ENCODE results near the gene TRIM28. TPM values are rescaled to one million over a fixed set of nuclear protein-coding genes. Genes with fewer than 3 reads are reported as not detected.
A peak's percentile ranks its signal among the peaks of the same experiment; 100 is the strongest.

The TRIM28 gene
- total RNA-seq, 4 donors from 2014 or later = 180 to 694 (median 297) TPM

DNA sequence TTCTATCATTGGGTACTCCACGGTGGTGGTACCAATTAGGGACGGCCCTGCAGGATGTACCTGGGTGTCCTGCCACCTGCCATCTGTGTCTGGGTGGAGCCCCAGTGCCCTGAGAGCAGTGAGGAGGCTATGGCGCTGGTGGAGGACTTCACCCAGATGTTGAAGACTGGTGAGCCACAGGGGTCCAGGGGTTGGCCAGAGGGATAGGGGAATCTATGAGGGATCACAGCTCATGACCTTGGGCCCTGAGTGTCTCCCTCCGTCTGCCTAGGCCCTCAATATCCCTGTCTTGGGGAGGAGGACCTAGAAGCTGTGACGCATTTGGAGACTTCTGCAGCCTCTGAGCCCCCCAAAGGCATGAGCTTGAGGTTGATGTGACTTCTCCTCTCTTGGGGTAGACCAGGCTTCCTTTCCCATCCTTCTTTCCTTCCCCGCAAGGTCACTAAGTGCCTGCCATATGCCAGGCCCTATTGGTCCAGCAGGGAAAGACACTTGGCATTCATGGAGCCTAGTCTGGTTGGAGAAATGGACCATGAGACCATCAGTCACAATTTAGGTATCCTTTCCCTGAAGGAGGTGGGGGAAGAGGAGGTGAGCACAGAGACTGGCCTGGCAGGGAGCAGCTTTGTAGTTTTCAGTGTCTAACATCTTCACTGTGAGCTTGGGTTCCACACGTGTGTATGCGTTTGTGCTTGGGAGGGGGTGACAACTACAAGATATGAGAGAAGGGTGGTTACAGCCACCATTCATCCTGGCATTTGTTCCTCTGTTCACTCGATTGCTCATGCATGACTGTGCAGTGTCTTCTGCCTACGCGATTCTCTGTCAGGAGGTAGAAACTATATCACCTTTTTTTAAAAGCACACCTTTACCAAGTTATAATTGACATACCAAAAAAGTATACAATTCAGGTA is 34.4 kb downstream of the TRIM28 start:
- Histone ChIP-seq H3K4me3 (no peak overlapping the region), H3K4me1 (peaks cover 3 to 44% (median 16%) of the 10 kb centered on the region in 4 donors), H3K27me3 (no peaks in the 10 kb centered on the region), H3K9me3 (no peaks in the 10 kb centered on the region), H3K36me3 (peaks cover 0 to 5% (median 2%) of the 10 kb centered on the region in 4 donors), H3K27ac (no peak overlapping the region)
- intact Hi-C loops (cut with DNase I; ENCODE audit: low total_unique reads) (no loop called here), in situ Hi-C loops (cut with MboI; ENCODE audit: low pct_ligation_motif_present in 1 of 4, low pct_unique_long_range_greater_than_20kb in 1 of 4, low sequenced_read_pairs in 3 of 4) (no loop called here)
- TF ChIP-seq POLR2A (IDR thresholded peaks at IDR 0.05) (no peak), EP300 (IDR thresholded peaks at IDR 0.05; ENCODE audit: low read depth) (no peak), POLR2AphosphoS5 (IDR thresholded peaks at IDR 0.05) (no peak)
- TF ChIP-seq, protein P1, sequence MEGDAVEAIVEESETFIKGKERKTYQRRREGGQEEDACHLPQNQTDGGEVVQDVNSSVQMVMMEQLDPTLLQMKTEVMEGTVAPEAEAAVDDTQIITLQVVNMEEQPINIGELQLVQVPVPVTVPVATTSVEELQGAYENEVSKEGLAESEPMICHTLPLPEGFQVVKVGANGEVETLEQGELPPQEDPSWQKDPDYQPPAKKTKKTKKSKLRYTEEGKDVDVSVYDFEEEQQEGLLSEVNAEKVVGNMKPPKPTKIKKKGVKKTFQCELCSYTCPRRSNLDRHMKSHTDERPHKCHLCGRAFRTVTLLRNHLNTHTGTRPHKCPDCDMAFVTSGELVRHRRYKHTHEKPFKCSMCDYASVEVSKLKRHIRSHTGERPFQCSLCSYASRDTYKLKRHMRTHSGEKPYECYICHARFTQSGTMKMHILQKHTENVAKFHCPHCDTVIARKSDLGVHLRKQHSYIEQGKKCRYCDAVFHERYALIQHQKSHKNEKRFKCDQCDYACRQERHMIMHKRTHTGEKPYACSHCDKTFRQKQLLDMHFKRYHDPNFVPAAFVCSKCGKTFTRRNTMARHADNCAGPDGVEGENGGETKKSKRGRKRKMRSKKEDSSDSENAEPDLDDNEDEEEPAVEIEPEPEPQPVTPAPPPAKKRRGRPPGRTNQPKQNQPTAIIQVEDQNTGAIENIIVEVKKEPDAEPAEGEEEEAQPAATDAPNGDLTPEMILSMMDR (IDR thresholded peaks at IDR 0.05) = no peak
- 89 to 97% methylated on average over 5 to 11 of the region's 11 CpGs for WGBS, 2 donors (ENCODE audit: low coverage in 1 of 2)
- DNase-seq = no peak

DNA sequence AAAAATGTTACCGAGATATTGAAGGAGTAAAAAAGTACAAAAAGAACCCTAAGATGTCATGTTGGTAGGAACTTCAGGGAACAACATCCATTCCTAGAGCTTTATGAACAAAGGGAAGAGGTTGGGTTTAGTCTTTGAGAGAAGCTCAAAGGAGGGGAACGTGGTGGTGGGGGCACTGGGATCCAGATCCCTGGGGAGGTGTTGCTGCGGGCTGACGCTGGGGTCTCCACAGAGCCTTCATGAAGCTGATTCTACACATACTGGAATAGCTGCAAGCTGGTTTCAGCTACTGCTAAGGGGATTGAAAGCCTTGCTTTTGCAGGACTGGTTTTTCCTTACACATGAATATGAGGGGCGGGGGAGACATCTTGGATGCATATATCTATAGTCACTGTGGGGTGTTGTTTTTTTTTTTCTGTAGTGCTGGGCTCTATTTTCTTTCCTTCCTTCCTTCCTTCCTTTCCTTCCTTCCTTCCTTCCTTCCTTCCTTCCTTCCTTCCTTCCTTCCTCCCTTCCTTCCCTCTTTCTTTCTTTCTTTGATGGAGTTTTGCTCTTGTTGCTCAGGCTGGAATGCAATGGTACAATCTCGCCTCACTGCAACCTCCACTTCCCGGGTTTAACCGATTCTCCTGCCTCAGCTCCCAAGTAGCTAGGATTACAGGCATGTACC is 35.7 kb downstream of the TRIM28 start:
- WGBS, 2 donors (ENCODE audit: low coverage in 1 of 2) = 89 to 92% methylated on average over 5 to 8 of the region's 8 CpGs
- Histone ChIP-seq H3K4me3 (no peak overlapping the region), H3K9me3 (no peaks in the 10 kb centered on the region), H3K27ac (peak overlapping the region in 1 of 4 donors; percentile 67), H3K36me3 (peaks cover 0 to 5% (median 2%) of the 10 kb centered on the region in 4 donors), H3K27me3 (no peaks in the 10 kb centered on the region), H3K4me1 (peaks cover 3 to 33% (median 7%) of the 10 kb centered on the region in 4 donors)
- intact Hi-C loops (cut with DNase I; ENCODE audit: low total_unique reads) = no loop called here
- in situ Hi-C loops (cut with MboI; ENCODE audit: low pct_ligation_motif_present in 1 of 4, low pct_unique_long_range_greater_than_20kb in 1 of 4, low sequenced_read_pairs in 3 of 4) = no loop called here
- no peak for DNase-seq
- TF ChIP-seq EP300 (IDR thresholded peaks at IDR 0.05; ENCODE audit: low read depth) (no peak), POLR2AphosphoS5 (IDR thresholded peaks at IDR 0.05) (no peak), POLR2A (IDR thresholded peaks at IDR 0.05) (no peak)
- TF ChIP-seq, protein P1 (IDR thresholded peaks at IDR 0.05) = no peak

DNA sequence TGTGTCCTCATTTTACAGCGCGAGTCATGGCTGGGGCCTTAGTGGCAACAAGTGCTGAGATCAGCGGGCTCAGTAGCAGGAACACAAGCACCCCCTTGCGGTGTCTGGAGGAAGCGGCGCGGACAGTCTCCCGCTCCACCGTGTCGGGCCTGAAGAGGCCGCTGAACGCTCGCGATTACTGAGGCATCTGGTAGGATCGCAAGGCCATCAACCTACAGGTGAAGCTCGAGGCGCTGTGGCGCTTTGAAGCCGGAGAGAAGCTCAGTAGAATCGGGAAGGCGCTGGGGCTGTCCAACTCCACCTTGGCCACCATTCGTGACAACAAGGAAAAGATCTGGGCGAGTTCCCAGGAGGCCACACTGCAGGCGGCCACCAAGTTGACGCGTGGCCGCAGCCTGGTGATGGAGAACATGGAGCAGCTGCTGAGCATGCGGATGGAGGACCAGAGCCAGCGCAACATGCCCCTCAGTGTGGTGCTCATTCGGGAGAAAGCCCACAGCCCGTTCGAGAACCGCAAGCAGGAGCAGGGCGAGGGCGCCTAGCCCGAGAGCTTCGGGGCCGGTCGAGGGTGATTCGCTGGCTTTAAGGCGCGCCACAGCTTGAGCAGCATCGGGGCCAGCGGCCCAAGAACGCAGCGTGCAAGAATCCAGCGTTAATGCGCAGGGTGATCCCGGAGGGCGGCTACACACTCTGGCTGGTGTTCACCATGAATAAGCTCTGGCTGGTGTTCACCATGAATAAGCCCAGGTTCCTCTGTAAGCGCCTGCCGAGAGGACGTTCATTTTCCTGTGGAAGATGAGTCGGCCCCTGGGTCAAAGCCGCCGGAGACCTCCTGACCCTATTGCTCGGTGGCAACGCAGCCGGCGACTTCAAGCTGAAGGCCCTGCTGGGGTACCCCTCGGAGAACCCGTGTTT is 37.6 kb downstream of the TRIM28 start:
- H3K36me3 ChIP-seq = peaks cover 0 to 5% (median 2%) of the 10 kb centered on the region in 4 donors
- no peaks in the 10 kb centered on the region for H3K27me3 ChIP-seq
- H3K4me1 ChIP-seq = peaks cover 0 to 23% (median 2%) of the 10 kb centered on the region in 4 donors
- in situ Hi-C loops (cut with MboI; ENCODE audit: low pct_ligation_motif_present in 1 of 4, low pct_unique_long_range_greater_than_20kb in 1 of 4, low sequenced_read_pairs in 3 of 4) = no loop called here
- WGBS, 2 donors (ENCODE audit: low coverage in 1 of 2) = 84% methylated on average over 62 of the region's 62 CpGs; no CpG with 5 or more reads in 1 of the 2 donors
- peak; percentile 84 for DNase-seq
- peak overlapping the region; percentile 60 to 84 (median 68) for H3K27ac ChIP-seq
- intact Hi-C loops (cut with DNase I; ENCODE audit: low total_unique reads) = no loop called here
- TF ChIP-seq POLR2A (IDR thresholded peaks at IDR 0.05) = no peak
- TF ChIP-seq, protein P1 (IDR thresholded peaks at IDR 0.05) = peak; percentile 72 to 81 (median 78)
- TF ChIP-seq EP300 (IDR thresholded peaks at IDR 0.05; ENCODE audit: low read depth) = no peak
- peak in 2 of 3 donors; percentile 7 to 32 for TF ChIP-seq POLR2AphosphoS5 (IDR thresholded peaks at IDR 0.05)
- no peak overlapping the region for H3K4me3 ChIP-seq
- no peaks in the 10 kb centered on the region for H3K9me3 ChIP-seq
